HG03064 (cell line): ENCODE results near the gene FGFR3.
"Not testable (repeated sequence)": the region's sequence is repeated elsewhere in the genome, so short reads cannot be mapped to it uniquely, and the experiment has no call there.

Source experiments
- ATAC-seq: cut with Tn5 transposase; IDR thresholded peaks from one replicate; pipeline ENCODE4 v1.9.1; 2021; ENCODE audit warnings: low read depth; ENCODE audit not compliant: unreplicated experiment

The FGFR3 gene

DNA sequence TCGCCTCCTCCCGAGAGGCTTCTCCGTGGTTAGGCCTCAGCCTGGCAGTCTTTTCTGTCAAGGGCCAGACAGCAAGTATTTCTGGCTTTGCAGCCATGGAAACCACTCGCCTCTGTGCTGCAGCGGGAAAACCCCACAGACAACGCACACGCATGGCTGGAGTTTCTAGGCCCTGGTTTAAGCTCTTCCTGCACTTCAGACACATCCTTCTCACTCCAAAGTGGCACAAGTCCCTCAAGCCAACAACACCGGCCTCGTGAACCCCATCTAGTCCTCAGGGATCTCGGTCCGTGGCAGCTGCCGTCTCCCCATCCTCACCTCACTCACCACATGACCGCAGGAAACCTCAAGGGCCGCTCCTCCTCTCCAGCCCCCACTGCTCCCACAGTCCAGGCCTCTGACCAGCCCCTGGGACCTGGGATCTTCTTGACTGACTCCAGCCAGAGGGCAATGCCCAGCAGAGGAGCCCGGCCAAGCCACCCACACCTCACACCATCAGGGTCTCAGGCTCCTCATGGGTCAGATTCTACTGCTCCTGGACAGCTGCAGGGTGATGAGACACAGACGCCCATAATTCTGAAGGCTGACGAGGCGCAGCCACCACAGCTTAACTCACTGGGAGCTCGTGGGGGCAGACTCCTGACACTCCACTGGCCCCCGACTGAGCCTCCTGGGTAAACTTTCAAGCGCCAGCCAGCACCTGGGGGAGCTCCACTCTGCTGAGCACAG lies 41.1 kb downstream of the FGFR3 start:
- ATAC-seq, result no peak

DNA sequence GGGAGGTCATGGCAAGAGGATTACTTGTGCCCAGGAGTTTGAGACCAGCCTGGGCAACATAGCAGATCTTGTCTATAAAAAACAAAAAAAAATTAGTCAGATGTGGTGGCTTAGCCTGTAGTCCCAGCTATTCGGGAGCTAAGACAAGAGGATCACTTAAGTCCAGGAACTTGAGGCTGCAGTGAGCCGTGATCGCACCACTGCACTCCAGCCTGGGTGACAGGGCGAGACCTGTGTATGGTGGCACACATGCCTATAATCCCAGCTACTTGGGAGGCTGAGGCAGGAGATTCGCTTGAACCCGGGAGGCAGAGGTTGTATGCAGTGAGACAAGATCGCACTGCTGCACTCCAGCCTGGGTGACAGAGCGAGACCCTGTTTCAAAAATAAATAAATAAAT lies 42.7 kb downstream of the FGFR3 start:
- ATAC-seq, result not testable (repeated sequence)

DNA sequence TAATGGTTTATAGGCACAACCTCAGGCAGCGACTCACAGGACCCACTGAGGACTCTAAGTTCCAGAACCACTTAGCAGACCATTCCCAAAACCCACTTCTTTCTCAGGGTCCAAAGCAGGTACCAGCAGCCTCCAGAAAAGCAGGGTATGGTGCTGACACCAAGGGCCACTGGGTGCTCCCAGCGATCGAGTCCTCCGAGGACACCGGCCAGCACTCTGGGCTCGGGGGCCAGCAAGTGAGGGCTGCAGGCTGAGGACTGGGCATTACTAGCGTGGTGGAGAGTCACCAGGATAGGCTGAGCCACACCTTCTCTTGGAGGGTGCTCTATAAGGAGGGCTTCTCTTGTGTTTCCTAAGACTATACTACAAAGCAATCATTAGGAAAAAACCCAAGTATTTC lies 43.6 kb downstream of the FGFR3 start:
- no peak for ATAC-seq

DNA sequence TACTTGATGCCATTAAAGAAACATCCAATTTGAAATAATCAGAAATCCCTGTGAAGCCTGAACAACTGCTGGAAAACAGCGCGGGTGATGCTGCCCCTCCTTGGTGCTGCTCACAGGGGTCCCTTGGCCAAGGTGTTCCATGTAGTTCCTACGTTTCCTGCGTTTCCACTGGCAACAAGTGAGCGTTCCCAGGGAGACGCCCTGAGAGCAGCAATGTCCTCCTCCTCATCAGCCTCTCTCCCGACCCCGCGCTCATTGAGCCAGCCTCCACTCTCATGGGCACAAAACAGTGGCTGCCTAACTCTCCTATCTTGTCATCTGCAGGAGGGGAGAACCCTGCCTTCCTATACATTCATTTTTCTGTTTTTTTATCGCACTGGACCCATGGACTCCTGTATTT lies 44.0 kb downstream of the FGFR3 start:
- ATAC-seq, result no peak

DNA sequence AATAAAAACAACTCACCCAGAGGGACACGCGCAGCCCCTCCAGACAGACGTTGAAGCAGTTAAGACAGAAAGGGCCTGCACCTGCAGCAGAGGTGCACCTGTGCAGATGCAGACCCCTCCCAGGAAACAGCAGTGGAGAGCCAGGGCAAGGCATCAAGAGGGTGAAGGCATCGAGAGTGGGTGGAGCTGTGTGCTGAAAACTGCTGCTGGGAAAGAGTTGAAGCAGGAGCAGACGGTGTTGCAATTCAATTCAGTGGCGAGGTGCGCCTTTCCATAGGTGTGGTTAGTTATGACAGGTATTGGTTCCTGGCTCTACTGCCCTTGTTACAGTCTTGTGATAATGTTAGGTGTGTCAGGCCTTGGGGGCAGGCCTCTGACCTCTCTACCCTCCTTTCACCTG lies 46.2 kb downstream of the FGFR3 start:
- ATAC-seq, result no peak

DNA sequence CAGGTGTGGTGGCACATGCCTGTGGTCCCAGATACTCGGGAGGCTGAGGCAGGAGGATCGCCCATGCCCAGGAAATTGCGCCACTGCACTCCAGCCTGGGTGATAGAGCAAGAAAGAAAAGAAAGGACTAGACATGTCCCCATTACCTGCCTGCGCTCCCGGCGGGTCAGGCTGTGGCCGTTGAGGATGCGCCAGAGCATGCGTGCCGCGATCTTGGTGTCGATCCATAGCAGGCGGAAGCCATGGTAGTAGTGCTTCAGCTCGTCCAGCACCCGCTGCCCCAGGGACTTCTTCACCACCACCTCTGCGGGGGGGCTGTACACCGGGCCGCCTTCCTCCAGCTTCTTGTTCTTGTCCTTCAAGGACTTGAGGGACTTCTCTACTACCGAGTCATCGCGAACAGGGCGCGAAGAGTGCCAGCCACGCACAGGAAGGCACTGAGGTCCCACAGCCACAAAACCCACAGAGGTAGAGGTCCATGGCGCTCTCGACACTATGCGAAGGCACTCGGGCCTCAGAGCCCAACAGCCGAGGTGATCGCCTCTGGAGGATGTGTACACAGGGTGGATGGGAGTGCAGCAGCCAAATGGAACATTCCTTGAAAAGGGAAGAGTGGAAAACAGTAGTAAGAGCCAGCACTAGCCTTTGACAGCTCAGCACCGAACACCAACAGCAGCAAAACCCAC lies 48.3 kb downstream of the FGFR3 start:
- ATAC-seq, result no peak

DNA sequence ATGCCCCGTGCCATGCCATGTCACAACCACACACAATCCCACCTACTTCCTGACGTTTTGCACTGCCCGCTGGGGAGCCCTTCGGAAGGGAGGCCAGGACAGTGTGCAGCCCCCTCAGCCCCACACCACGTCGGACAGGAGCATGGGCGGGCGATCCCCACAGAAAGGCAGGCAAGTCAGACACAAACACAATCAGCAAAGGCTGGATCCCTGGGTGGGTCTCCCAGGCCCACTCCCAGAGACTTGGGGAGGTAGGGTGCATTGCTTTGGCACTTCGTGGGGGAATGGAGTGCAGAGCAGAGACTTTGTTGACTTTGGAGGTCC lies 48.8 kb downstream of the FGFR3 start:
- no peak for ATAC-seq

DNA sequence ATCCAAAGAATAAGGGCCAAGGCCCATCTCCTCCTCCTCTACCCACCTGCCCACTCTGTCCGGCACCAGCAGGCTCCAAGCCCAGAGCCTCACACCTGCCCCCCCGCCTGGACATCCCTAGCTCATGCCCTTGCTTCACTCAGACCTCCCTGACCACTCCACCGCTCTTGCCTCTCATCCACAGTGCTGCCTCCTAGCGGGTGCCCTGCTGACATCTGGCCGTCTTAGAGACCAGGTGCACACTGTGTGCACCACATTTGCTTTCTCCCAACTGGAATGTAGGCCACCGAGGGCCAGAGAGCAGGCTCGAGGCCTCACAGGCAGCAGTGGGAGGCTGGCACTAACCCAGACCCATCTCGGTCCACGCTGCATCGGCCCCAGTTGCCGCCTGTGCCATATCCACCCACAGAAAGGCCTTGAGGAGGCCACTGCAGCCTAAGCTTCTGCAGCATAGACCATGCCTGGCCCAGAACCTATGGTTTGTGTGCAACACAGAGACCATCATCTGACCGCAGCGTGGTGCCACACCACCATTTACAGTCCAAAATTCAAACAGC lies 49.3 kb downstream of the FGFR3 start:
- no peak for ATAC-seq

DNA sequence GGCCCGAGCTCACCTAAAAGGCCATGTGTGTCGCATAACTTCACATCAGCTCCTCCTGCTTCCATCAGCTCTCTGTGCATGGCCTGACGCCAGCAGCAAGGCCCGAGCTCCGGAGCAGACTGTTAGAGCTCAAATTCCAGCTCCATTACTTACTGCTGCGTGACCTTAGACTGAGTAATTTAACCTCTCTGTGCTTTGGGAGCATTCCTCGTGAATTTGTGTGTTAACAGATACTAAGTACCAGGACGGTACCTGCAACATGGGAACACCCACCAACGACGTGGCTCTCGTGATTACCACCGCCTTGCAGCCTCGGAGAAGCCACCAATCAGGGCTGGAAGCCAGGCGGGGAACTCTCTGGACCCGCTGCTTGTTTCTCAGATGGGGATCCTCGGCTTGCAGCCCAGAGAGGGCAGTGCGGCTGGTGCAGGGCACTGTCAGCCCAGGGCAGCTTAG lies 49.9 kb downstream of the FGFR3 start:
- ATAC-seq, result no peak

DNA sequence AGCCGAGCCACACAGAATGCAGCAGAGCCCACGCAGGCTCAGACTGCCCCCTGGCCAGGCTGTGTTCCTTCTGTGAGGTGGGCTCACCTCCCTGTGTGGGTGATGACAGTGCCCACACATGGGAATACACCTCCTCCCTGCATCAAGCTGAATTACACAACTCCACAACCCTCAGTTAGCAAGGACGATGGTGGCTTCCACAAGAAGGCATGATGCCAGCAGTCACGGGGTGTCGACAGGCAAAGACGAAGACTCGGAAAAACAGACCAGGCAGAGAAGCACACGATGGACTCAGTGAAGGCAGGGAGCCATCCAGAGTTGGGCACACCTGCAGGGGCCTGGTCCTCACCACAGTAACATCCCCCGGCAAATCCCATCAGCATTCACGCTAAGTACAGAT lies 50.8 kb downstream of the FGFR3 start:
- ATAC-seq, result no peak

DNA sequence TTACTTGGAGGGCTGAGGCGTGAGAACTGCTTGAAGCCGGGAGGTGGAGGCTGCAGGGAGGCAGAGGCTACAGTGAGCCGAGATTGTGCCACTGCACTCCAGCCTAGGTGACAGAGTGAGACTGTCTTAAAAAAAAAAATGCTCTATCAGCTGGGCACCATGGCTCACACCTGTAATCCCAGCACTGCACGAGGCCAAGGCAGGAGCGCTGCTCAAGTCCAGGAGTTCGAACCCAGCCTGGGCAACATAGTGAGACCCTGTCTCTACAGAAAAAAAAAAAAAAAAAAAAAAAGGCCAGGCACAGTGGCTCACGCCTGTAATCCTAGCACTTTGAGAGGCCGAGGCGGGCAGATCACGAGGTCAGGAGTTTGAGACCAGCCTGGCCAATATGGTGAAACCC lies 51.5 kb downstream of the FGFR3 start:
- not testable (repeated sequence) for ATAC-seq

DNA sequence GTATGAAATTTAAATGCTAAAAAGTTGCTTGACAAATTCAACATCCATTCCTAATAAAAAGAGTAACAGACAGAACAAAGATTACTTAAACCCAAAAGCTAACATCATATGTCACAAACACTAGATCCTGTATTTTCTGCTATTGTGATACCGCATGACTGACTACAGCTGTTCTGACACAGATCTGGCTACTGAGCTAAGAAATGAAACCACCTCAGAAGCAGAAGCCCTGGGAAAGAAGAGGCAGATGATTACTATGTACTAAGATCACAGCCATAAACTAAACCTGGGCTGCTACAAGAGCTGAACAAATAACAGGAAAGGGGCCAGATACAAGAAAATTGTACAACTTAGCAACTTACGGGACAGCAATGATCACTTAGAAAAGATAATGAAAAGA lies 53.5 kb downstream of the FGFR3 start:
- no peak for ATAC-seq

DNA sequence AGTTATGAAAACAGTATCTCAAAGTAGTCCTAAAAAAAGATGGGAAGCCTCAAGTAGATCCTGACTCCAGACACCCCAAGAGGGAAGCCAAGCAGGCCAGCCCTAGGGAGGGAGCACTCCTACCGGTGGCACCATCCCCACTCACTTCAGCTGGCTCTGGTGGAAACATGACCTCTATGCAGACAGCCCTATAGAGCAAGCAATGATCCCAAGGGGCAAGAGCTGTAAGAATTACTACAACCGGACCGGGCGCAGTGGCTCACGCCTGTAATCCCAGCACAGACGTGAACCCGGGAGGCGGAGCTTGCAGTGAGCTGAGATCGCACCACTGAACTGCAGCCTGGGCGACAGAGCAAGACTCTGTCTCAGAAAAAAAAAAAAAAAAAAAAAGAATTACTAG lies 57.2 kb downstream of the FGFR3 start:
- no peak for ATAC-seq

DNA sequence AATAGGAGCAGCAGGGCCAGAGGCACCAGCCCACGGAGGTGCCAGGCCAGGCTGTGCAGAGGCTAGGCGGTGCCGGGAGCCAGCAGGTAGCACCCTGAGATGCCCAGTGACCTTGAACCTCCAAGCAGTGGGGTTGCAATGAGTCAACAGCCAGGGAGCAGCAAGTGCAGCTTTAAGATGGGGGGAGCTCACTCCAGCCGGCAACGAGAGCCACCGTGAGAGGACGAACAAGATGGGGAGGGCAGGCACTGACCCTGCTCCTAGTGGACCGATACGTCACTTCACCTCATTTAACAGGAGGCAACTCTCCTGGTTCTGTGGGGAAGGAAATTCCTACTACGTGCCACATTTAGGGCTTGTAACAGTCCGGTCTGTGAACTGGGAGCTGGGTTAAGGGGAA lies 58.1 kb downstream of the FGFR3 start:
- no peak for ATAC-seq

DNA sequence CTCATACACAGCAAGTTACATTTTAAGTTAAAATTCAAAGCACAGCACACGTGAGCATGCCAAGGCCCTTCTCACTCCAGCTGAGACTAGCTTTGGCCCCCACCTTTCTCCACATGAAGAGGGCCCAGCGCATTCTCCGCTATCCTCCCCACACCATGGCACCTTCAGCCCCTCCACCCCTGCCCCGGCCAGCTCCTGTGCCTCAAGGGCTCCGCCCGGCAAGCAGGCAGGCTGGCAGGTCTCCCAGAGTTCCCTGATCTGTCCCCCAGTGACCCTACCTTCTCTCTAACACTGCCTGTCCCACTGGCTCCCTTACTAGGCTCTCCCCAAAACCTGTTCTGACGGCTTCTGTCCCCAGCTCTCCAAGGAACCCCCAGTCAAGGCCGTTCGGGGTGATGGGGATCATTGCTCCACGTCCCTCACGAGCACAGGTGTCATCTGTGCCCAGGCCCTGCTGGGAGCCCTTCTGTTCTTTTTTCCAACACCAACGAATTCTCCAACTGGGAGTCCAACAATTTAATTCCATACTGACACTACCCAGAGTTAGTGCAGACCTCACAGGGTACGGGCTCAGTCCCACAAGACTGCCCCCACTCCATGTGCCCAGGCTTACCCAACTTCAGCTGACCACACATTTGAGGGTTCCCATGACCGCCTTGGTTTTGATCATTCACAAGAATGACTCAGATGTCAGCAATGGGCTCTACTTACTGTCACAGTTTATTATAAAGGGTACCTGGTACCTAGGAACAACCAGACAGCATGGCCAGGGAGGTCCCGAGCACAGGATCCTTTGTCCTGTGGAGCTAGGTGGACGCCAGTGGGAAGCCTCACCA lies 58.7 kb downstream of the FGFR3 start:
- no peak for ATAC-seq

DNA sequence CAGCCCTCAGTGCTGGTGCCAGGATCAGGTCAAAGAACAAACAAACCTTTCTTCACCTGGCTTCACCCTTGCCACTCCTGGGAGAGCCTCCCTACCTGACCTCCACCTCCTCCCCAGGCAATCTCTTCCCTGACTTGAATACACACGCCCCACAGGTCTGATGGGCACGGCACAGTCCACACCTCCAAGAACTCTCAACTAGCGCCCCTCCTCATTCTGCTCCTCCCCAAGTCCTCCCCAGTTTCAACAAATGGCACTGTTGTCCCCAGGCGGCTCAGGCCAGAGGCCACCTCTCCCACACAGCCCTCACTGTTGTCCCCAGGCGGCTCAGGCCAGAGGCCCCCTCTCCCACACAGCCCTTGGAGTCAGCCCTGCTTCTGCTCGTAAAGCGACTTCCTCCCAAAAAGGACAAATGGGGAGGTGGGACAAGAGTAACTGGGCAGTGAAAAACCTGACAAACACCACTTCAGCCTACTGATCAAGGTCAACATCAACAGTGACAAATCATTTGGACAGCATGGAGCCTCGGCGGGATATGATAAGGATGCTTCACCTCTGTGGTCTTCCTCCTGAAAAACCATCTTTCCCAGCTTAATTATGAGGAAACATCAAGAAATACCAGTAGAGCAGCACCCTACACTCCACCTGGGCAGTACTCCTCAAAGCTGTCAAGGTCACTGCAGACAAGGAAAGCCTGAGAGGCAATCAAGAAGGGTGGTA lies 60.0 kb downstream of the FGFR3 start:
- no peak for ATAC-seq

DNA sequence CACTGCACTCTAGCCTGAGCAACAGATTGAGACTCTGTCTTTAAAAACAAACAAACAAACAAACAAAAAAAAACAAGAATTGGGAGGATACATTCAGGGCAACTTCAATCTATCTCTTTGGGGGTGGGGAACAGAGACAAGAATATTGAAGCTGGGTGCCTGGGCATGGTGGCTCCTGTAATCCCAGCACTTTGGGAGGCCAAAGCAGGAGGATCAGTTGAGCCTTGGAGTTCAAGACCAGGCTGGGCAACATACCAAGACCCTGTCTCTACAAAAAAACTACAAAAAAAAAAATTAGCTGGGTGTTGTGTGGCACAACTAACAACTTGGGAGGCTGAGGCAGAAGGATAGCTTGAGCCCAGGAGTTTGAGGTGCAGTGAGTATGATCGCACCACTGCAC lies 61.7 kb downstream of the FGFR3 start:
- no peak for ATAC-seq

DNA sequence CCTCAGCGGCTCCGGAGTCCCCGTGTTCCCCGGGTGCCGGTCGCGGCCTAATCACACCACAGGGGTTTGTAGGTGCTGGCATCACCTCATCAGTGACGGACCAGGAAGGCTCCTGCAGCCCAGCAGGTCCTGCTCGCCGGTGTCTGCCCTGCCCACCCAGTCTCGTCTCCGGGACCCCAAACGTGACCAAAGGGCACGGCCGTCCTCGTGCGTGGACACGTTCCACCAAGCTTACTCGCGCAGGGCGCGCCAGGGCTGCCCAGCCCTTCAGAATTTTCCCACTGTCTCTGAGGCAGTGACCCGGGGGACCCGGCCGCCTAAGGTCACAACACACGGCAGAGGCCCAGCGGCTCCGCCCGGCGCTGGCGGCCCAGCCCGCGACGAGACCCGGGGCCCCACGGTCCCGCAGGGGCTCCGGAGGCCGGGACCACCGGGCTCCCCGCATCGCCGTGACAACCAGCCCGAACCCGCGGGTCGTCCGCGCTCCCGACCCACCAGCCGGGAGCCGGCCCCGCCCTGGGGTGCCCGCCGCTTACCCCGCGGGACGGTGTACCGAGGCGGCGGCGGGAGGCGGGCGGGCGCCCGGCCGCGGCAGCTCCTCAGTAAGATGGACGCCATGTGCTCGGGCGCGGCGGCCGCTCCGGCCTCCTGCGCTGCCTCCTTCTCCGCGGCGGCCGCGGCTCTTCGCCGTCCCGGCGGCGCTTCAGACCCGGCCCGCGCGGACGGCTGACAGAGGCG lies 62.4 kb downstream of the FGFR3 start:
- peak; percentile 18 for ATAC-seq

DNA sequence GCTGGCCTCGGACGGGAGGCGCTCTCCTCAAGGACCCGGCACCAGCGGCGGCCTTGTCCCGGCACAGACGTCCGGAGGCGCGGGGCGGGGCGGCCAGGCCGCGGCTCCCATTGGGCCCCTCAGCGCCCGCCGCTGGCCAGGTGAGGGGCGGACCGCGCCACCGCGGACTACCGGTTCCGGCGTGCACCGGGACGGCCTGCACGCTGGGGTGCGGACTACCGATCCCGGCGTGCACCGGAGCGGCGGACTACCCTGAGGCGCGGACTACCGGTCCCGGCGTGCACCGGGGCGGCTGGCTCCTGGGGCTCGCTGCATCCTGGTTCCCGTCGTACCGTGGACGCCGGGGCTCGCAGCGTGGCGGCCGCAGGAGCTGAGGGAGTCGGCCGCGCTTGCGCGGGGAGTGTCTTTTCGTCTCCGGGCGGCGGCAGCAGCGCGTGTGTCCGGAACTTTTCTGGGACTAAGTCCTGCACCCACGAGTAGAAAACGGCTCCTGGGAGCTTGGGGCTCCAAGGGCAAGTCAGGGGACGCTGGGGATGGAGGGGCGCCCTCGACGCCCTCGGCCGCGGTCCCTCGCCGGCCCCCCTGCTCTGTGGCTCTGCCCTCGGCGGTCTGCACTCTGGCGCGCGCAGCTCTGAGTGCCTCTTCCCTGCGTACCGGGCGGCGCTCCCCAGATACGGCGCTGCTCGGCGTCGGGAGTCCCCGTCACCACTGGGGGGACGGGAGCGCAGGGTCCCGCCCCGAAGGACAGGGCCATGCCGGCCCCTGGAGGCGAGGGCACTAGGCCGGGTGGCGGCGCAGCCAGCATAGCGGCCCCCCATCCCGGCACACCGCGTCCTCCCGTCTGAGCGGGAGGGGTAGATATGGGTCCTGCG lies 63.2 kb downstream of the FGFR3 start, which contains the start of gene LETM1:
Gene LETM1 (minus strand): TSS at position 86 of the 872 bp plus-strand sequence. CDS start 206 bp downstream, outside the sequence.
- ATAC-seq, result peak; percentile 83
